ENCODE results near the gene BDH1. TPM values are rescaled to one million over a fixed set of nuclear protein-coding genes. Genes with fewer than 3 reads are reported as not detected.

Gene BDH1
- total RNA-seq, 1 donor from 2014 or later: 7.2 TPM

DNA sequence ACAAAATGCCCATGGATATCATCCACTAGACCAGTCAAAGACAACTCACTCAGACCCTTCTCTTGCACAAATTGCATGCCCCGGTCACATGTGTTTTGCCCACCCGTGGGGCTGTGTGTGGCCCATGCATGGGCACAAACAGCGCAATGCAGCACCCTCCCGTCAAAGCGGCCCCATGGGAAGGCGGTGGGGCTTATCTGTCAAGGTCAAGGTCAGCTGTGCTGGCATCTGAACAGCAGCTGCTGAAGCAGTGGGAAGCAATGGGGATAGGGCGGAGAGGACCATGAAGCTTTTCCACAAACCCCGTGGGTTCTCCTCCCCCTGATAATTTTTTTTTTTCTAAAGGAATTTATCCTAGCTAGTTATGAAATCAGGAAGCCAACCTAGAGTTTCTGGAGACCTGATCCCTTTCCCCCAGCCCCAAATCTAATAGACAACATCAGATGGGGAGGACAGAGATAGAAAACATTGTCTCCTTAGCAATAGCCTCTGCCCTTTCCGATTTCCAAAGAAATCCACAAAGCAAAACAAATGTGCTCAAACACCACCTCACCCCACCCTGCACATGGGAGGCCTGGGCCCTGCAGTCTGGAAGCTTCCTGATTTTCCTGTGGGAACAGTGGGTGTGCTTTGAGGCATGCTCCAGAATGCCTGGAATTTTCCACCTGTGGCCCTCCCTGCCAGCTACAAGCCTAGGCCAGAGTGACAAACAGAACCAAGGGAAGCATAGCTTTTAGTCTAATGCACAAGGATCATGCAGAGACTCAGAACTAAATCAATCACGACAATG is 84.4 kb downstream of the BDH1 start:
- no peak for DNase-seq (ENCODE audit: low read depth)
- H3K4me3 ChIP-seq (ENCODE audit: low read depth, low read length): no peak overlapping the region
- TF ChIP-seq, protein P1, sequence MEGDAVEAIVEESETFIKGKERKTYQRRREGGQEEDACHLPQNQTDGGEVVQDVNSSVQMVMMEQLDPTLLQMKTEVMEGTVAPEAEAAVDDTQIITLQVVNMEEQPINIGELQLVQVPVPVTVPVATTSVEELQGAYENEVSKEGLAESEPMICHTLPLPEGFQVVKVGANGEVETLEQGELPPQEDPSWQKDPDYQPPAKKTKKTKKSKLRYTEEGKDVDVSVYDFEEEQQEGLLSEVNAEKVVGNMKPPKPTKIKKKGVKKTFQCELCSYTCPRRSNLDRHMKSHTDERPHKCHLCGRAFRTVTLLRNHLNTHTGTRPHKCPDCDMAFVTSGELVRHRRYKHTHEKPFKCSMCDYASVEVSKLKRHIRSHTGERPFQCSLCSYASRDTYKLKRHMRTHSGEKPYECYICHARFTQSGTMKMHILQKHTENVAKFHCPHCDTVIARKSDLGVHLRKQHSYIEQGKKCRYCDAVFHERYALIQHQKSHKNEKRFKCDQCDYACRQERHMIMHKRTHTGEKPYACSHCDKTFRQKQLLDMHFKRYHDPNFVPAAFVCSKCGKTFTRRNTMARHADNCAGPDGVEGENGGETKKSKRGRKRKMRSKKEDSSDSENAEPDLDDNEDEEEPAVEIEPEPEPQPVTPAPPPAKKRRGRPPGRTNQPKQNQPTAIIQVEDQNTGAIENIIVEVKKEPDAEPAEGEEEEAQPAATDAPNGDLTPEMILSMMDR (conservative IDR thresholded peaks at IDR 0.05; ENCODE audit: low read depth, low read length): no peak

DNA sequence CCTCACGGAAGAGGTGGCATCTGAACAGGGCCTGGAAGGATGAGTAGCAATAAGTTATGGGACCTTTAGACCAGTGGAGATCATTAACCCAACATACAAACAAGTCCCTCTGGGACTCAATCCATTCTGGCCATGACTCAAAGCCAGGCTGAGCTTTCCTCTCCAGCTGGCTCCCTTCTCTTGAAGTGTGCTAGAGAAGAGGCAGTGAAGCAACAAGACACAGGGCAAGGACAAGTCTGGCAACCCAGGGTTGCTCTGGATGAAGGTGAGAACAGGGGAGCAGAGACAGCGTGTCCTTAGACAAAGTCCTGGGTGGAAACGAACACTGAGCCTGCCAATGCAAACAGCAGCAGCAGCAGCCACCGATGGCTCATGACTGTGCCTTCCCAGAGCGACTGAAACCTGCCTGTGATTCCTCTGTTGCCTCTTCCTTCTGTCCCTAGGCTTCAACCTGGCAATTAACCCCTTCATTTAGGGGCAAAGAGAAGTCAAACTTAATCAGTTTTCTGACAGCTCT is 86.8 kb downstream of the BDH1 start:
- no peak overlapping the region for H3K4me3 ChIP-seq (ENCODE audit: low read depth, low read length)
- TF ChIP-seq, protein P1 (conservative IDR thresholded peaks at IDR 0.05; ENCODE audit: low read depth, low read length): no peak
- DNase-seq (ENCODE audit: low read depth): peak; percentile 76

DNA sequence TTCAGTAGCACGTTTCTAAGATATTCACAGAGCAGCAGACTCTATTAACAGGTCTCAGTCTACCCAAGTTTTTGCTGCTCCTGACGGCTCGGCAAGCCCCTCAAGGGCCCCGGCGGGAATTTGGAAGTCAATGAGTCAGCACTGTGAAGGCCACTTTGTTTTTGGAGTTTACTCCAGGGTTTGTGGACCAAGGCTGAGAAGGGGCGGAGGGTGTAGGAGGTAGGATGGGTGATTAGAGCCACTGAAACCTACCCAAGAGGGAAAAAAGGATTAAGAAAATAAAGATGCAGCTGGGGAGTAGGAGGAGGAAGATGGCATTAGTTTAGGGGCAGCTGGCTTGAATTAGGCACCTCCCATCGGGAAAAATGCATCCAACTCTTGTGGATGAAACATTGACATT is 87.6 kb downstream of the BDH1 start:
- H3K4me3 ChIP-seq (ENCODE audit: low read depth, low read length): no peak overlapping the region
- TF ChIP-seq, protein P1 (conservative IDR thresholded peaks at IDR 0.05; ENCODE audit: low read depth, low read length): no peak
- no peak for DNase-seq (ENCODE audit: low read depth)

DNA sequence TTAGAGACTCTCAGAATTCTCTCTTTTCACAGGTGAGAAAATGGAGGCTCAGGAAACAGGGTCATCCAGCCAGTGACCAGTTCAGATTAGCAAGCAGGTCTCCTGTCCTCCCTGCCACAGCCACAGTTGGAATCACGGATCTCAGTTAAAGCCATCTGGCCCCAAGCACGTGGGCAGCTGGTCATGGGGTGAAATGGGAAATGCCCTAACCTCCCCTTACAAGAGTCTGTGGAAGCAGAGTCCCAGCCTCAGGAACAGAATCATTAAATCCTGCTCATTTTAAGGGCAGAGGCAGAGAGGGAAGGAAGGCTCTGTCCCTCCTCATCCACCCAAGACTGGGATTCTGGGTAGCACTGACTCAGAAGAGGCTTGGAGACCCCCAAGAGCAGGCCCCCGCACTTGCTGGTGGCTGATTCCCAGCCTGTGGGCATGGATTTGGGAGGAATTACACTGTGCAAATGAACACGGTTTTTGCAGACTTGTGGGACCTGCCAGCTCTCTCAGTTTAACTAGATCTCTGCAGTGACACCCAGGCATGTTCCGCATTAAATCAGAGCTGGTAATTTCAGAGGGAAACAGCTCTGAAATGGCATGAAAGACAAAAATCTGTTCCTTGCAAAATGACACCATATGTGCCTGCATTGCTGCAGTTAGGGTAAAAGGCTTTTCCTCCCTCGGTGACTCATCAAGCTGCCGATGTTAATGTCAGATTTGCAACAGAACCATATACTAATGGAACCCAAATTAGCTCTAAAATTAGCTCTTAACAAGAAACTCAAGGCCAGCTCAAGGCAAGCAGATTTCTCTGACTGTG is 89.0 kb downstream of the BDH1 start:
- DNase-seq (ENCODE audit: low read depth): no peak
- no peak overlapping the region for H3K4me3 ChIP-seq (ENCODE audit: low read depth, low read length)
- TF ChIP-seq, protein P1 (conservative IDR thresholded peaks at IDR 0.05; ENCODE audit: low read depth, low read length): no peak

DNA sequence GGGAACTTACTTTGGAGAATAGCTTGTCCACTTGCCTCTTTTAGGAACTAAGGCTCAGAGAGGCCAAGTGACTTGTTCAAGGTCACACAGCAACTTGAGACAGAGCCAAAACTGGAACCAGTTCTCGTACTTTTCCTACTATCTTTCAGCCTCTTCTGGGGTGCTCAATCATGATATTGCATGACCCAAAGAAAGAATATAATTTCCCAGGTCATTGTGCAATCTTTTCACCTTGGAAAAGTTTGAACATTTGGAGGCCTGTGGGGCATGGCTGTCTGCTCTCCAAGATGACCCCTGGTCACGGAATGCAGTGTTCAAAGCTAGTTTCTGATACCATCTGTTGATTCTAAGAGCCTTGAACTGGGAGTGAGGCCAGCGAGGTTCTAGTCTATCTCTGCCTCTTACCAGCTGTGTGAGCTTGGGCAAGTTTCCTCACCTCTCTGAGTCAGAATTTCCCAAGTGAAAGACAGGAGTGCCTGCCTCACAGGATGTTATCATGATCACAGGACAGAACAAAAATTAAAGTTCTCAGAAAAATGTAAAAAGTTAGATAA is 89.7 kb downstream of the BDH1 start:
- TF ChIP-seq, protein P1 (conservative IDR thresholded peaks at IDR 0.05; ENCODE audit: low read depth, low read length): no peak
- no peak for DNase-seq (ENCODE audit: low read depth)
- no peak overlapping the region for H3K4me3 ChIP-seq (ENCODE audit: low read depth, low read length)

DNA sequence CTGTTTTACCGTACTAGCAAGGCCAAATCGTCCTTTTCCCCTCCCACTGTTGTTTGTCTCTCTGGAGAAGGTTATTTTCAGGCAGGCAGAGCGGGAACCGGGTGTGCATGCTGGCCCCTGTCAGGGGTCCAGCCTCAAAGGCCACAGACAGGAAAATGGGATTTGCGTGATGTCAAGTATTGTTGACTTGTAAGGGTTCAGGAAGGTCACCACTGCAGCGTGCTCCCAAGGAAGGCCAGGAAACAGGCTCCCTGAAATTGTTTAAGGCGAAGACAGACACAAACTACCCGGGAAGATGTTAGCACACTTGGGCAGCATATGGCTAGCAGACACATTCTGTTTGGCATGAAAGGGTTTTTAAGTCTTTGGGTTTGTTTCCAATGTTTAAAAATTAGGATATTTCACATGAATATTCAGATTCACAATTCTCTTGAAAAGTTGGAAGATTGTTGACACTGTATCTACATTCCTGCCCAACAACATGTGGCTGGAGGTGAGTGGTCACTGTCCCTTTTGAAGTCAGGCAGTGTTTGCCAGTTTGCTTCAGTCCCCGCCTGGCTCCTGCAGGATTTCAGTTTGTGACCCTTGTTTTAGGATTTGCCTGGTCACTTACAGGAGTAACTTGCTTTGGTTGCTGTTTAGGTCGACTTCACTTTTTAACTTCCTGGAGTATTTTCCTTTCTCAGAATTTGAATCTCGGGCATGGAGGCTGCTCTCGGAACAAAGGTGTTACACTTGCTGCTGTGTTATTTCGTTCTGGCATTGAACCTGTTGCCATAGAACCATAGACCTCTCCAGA is 90.4 kb downstream of the BDH1 start:
- H3K4me3 ChIP-seq (ENCODE audit: low read depth, low read length): no peak overlapping the region
- TF ChIP-seq, protein P1 (conservative IDR thresholded peaks at IDR 0.05; ENCODE audit: low read depth, low read length): no peak
- DNase-seq (ENCODE audit: low read depth): no peak

Measured in epithelial cell of proximal tubule (primary cell).